Epithelial cell of proximal tubule (primary cell): ENCODE data around the gene GPBP1L1. TPM values are rescaled to one million over a fixed set of nuclear protein-coding genes. Genes with fewer than 3 reads are reported as not detected.
A peak's percentile ranks its signal among the peaks of the same experiment; 100 is the strongest.

Experiments
- DNase-seq: peaks from one replicate; pipeline ENCODE4 v3.0.0-alpha.2; 2011; ENCODE audit warnings: low read depth
- H3K4me3 ChIP-seq: 2 replicates; pipeline ENCODE4 v1.5.1; 2011; ENCODE audit warnings: low read depth, mild to moderate bottlenecking, low read length
- CTCF ChIP-seq: conservative IDR thresholded peaks from 2 replicates; pipeline ENCODE4 v1.5.1; 2012; ENCODE audit warnings: low read depth, mild to moderate bottlenecking, low read length
- total RNA-seq: library from RNA; depleted of rRNA; stranded (reverse); fragments of >200 nt; gene quantifications from 2 replicates; pipeline ENCODE4 v1.2.3, GENCODE V29; 2015

GPBP1L1 gene
- total RNA-seq, 1 donor from 2014 or later: 87.8 TPM

DNA sequence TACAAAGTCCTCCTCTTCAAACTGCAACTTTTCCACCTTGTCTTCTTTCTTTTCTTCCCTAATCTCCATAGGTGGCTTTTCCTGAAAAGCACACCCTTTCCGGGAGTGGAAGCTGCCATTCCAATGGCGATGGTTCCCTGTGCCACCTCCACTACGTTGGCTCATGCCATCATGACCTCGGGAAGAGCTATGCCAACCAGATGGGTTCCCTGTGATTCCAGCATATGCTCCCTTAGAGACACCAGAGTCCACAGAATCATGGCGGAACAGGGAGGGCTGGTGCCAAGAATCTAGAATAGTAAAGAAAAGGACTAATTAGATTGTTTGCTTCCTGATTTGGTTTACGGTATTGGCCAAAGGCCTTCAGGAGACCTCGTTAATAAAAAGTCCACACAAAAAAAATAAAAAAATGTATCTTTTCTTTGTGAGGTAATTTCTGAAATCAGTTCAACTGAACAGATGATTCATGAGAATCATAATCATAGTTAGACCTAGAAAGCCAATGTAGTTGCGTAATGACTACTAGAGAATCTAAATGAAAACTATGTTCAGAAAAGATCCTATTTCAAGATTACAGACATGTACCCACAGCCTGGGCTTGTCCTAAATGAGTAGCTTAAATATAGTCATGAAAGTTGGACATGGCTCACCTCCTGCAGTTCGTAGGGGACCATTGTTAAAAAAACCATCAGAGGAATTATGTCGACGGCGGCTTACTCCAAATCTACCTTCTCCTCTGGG lies 31.6 kb downstream of the GPBP1L1 start:
- no peak for TF ChIP-seq CTCF
- H3K4me3 ChIP-seq: no peak overlapping the region
- DNase-seq: no peak

GRCh38 chr1:45647248-45648021 lies 38.9 kb downstream of the GPBP1L1 start:
- no peak for TF ChIP-seq CTCF
- DNase-seq: no peak
- no peak overlapping the region for H3K4me3 ChIP-seq

DNA sequence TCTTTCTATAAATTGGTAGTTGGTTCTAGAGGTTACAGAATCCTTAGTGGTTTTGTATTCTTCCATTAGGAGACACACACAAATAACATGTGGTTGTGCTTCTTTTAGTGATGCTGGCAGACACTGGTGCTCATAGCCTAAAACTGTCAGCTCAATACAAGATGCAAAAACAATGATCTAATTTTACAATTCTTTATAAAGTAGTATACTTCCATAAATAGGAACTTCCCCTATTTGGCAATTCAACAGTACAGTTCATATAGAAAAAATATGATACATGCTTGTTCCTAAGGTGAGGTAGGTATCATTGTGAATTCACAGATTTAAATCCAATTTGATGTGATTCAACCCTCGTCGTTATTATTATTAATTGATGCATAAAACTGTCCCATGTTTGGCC lies 41.7 kb downstream of the GPBP1L1 start:
- H3K4me3 ChIP-seq: no peak overlapping the region
- no peak for DNase-seq
- TF ChIP-seq CTCF: no peak

DNA sequence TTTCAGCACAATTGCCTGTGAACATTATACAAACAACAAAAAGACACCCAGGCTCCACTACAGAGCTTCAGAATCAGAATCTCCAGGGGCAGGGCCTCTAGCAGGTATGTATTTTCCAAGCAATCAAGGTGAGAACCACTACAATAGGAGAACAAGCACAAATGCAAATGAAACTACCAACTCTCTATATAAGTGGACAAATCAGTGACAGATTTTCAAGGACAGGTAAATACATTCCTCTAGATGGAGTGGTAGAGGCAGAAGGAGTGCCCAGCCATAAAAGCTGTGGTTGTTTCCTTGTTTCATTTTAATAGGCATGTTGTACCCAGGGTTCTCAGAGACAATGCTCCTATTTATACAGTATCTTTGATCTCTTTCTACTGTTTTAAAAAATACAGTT lies 42.4 kb downstream of the GPBP1L1 start:
- no peak for DNase-seq
- peak; percentile 53 for TF ChIP-seq CTCF
- no peak overlapping the region for H3K4me3 ChIP-seq

DNA sequence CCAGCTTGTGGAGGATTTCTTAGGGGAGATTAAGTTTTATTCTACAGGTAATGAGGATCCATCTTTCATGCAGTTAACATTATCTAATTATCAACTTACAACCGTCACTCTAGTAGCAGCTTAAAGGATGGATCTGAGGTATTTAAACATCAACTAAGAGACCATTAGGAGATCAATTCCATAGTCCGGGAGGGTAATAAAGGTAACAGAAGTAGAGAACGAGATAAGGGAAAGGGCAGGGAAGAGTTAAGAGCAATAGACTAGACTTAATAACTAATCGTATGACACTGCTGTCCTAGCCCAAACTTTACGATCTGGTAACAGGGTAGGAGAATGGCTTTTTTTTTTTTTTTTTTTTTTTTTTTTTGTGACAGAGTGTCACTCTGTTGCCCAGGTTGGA lies 43.0 kb downstream of the GPBP1L1 start:
- TF ChIP-seq CTCF: no peak
- H3K4me3 ChIP-seq: no peak overlapping the region

GRCh38 chr1:45640293-45640692 lies 46.0 kb downstream of the GPBP1L1 start:
- no peak for DNase-seq
- no peak for TF ChIP-seq CTCF
- H3K4me3 ChIP-seq: no peak overlapping the region

More for the DNA sequence above, 43.0 kb downstream of the GPBP1L1 start:
- DNase-seq: no peak
